Fibroblast of villous mesenchyme (primary cell): ENCODE data around the gene MRPL46. TPM values are rescaled to one million over a fixed set of nuclear protein-coding genes. Genes with fewer than 3 reads are reported as not detected.

Experiments used
- DNase-seq: peaks from one replicate; pipeline ENCODE4 v3.0.0-alpha.2; 2010; ENCODE audit warnings: low read depth
- H3K4me3 ChIP-seq: 2 replicates; pipeline ENCODE4 v1.5.1; 2011; ENCODE audit warnings: low read depth, mild to moderate bottlenecking, low read length
- CTCF ChIP-seq: IDR thresholded peaks from 2 replicates; pipeline ENCODE4 v1.5.1; 2012; ENCODE audit warnings: low read depth, mild to moderate bottlenecking, low read length; ENCODE audit not compliant: insufficient read depth
- total RNA-seq: library from RNA; depleted of rRNA; stranded (reverse); fragments of >200 nt; gene quantifications from 2 replicates; pipeline ENCODE4 v1.2.3, GENCODE V29; 2012

Gene MRPL46
- total RNA-seq, 1 donor = 18.6 TPM

DNA sequence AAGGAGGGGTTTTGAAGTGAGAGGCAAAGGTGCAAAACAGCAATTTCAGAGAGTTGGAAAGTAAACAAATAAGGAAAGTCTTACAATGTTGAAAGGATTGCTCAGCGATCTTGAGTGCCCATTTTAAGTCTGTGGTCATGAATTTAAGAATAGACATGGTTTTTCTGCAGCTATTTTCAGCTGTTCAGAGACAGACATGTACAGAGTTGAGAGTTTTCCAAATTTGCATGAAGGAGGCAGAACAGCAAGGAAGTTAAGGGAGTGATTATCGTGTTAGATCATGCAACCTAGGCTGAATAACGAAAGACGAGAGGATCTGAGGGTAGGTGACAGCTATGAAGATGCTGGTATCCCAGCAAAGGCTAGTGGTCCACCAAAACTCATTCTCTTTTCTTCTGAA lies 42.1 kb upstream of the MRPL46 start:
- DNase-seq = no peak
- TF ChIP-seq CTCF = no peak
- H3K4me3 ChIP-seq = no peak overlapping the region

DNA sequence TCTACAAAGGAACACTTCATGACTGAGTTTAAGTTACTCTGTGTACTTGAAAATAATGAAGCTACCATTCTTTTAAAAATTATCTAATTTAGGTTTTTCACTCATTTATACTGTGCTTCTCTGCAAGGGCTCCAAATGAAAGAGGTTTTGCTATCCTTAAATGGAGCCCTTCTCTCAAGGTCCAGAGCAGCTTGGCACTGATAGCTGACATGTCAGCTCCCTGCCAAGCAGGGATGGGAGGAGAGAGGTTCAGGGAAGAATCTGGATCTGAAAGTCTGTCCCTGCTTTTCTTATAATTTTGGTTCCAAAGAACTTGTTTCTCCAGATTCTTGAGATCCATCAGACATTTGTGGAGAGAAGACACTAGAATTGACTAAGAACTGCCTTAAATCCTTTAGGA lies 39.4 kb upstream of the MRPL46 start:
- DNase-seq = no peak
- no peak for TF ChIP-seq CTCF
- H3K4me3 ChIP-seq = no peak overlapping the region

GRCh38 chr15:88505721-88506120 lies 38.5 kb upstream of the MRPL46 start:
- DNase-seq = no peak
- H3K4me3 ChIP-seq = no peak overlapping the region
- no peak for TF ChIP-seq CTCF

GRCh38 chr15:88504445-88504844 lies 37.3 kb upstream of the MRPL46 start:
- DNase-seq = no peak
- no peak overlapping the region for H3K4me3 ChIP-seq
- no peak for TF ChIP-seq CTCF

DNA sequence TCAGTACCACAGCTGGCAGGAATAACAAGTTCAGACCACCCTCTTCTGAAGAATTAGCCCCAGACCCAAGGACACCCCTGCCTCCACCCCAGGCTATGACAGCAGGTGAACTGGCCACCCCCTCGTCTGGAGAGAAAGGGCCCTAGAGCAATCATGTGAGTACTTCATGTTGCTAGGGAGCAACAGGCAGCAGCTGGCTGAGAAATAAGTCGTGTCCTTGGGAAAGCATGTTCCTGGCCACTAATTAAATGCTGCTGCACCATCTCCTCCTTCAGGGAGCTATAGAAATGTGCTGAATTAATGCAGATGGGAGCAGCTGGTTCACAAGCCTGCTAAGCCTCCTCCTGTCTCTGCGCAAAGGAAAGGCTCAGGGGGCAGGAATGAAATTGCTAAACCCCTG lies 31.8 kb upstream of the MRPL46 start:
- H3K4me3 ChIP-seq = no peak overlapping the region
- no peak for TF ChIP-seq CTCF
- no peak for DNase-seq

DNA sequence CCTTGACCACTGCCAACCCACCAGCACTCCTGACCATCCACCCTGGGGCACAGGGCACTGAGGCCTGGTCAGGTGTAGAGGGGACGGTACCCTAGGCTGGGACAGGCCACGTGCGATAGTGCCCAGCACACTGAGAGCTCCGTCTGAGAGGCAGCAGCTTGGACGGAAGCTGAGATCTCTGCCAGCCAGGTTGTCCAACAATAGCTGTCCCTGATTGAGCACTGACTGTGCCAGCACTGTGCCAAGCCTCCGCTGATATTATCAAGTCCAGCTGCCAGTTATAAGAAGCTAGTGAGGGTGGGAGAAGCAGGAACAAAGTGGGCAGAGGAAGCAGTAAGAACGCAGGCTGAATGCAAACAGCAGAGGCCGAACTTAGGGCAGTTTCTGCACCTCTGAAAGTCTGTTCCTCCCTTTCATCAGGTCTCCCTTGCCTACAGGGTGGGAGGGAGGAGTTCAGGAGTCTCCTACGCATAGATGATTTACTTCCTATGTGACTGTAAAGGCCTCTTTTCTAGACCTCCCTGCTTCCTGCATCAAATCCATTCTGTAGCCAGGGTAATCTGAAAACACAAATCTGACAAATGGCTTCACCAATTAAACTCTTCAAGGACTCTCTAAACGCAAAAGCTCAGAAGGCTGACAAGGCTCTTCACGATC lies 30.0 kb upstream of the MRPL46 start:
- H3K4me3 ChIP-seq = no peak overlapping the region
- no peak for TF ChIP-seq CTCF
- DNase-seq = no peak

GRCh38 chr15:88493844-88494243 lies 26.7 kb upstream of the MRPL46 start:
- no peak for TF ChIP-seq CTCF
- no peak for DNase-seq

More at GRCh38 chr15:88493844-88494243, 26.7 kb upstream of the MRPL46 start:
- H3K4me3 ChIP-seq = no peak overlapping the region
